ENCODE results near the gene NTSR2. TPM values are rescaled to one million over a fixed set of nuclear protein-coding genes. Genes with fewer than 3 reads are reported as not detected.

Gene NTSR2
- polyA plus RNA-seq, 1 experiment = not detected

GRCh38 chr2:11711354-11711716 is 41.3 kb upstream of the NTSR2 start:
- DNase-seq (ENCODE audit: low read depth, low spot score) = no peak
- no peak overlapping the region for H3K27ac ChIP-seq (ENCODE audit: low read depth, low read length)
- H3K9me3 ChIP-seq (ENCODE audit: control insufficient read depth, insufficient read depth, low read length) = no peaks in the 10 kb centered on the region; the same call in 1 of the 2 replicates
- H3K4me3 ChIP-seq (ENCODE audit: low read depth, low read length) = no peak overlapping the region
- H3K27me3 ChIP-seq (ENCODE audit: control insufficient read depth, insufficient read depth, low read length) = no peaks in the 10 kb centered on the region
- ChIA-PET CTCF (interaction anchor here (2.4 to 5.5 kb wide), 2 partner anchors 18 to 24 kb away, joined by 11 to 30 read pairs; no protein-coding TSS in a partner anchor), POLR2A (no interaction called here)
- no peak for TF ChIP-seq CTCF (IDR thresholded peaks at IDR 0.05; ENCODE audit: low read depth, low read length)

GRCh38 chr2:11710632-11711353 is 40.8 kb upstream of the NTSR2 start:
- no peak for DNase-seq (ENCODE audit: low read depth, low spot score)
- ChIA-PET POLR2A (interaction anchor here (1.4 kb wide), 2 partner anchors 12 to 36 kb away, joined by 6 to 7 read pairs; partner anchors contain the start of gene LPIN1), CTCF (interaction anchor here (2.4 to 5.5 kb wide), 2 partner anchors 18 to 23 kb away, joined by 11 to 30 read pairs; no protein-coding TSS in a partner anchor)
- Histone ChIP-seq H3K4me3 (ENCODE audit: low read depth, low read length) (no peak overlapping the region), H3K27me3 (ENCODE audit: control insufficient read depth, insufficient read depth, low read length) (no peaks in the 10 kb centered on the region), H3K9me3 (ENCODE audit: control insufficient read depth, insufficient read depth, low read length) (peaks cover 2% of the 10 kb centered on the region), H3K27ac (ENCODE audit: low read depth, low read length) (no peak overlapping the region)
- TF ChIP-seq CTCF (IDR thresholded peaks at IDR 0.05; ENCODE audit: low read depth, low read length) = no peak

- H3K9me3 ChIP-seq (ENCODE audit: control insufficient read depth, insufficient read depth, low read length) = peaks cover 6% of the 10 kb centered on the region
- ChIA-PET POLR2A (interaction anchor here (1.4 kb wide), 2 partner anchors 12 to 37 kb away, joined by 6 to 7 read pairs; partner anchors contain the start of gene LPIN1), CTCF (interaction anchor here (0.8 to 5.5 kb wide), 3 partner anchors 17 to 69 kb away, joined by 3 to 30 read pairs (median 11); no protein-coding TSS in a partner anchor)
- H3K27me3 ChIP-seq (ENCODE audit: control insufficient read depth, insufficient read depth, low read length) = no peaks in the 10 kb centered on the region
- peak overlapping the region; percentile 53 for H3K27ac ChIP-seq (ENCODE audit: low read depth, low read length)
- no peak for TF ChIP-seq CTCF (IDR thresholded peaks at IDR 0.05; ENCODE audit: low read depth, low read length)
- DNase-seq (ENCODE audit: low read depth, low spot score) = peak; percentile 63
- H3K4me3 ChIP-seq (ENCODE audit: low read depth, low read length) = no peak overlapping the region
Observed at GRCh38 chr2:11710210-11710609, 40.2 kb upstream of the NTSR2 start.

GRCh38 chr2:11709293-11709692 is 39.3 kb upstream of the NTSR2 start:
- no peak for DNase-seq (ENCODE audit: low read depth, low spot score)
- no peak overlapping the region for H3K27ac ChIP-seq (ENCODE audit: low read depth, low read length)
- peaks cover 6% of the 10 kb centered on the region for H3K9me3 ChIP-seq (ENCODE audit: control insufficient read depth, insufficient read depth, low read length)
- CTCF ChIA-PET = interaction anchor here (2.4 to 5.5 kb wide), 2 partner anchors 16 to 22 kb away, joined by 11 to 30 read pairs; no protein-coding TSS in a partner anchor
- POLR2A ChIA-PET = no interaction called here
- H3K4me3 ChIP-seq (ENCODE audit: low read depth, low read length) = no peak overlapping the region
- no peak for TF ChIP-seq CTCF (IDR thresholded peaks at IDR 0.05; ENCODE audit: low read depth, low read length)
- no peaks in the 10 kb centered on the region for H3K27me3 ChIP-seq (ENCODE audit: control insufficient read depth, insufficient read depth, low read length)

- Histone ChIP-seq H3K4me3 (ENCODE audit: low read depth, low read length) (no peak overlapping the region), H3K27ac (ENCODE audit: low read depth, low read length) (no peak overlapping the region), H3K9me3 (ENCODE audit: control insufficient read depth, insufficient read depth, low read length) (peaks cover 6% of the 10 kb centered on the region), H3K27me3 (ENCODE audit: control insufficient read depth, insufficient read depth, low read length) (no peaks in the 10 kb centered on the region)
- CTCF ChIA-PET = interaction anchor here (4.9 to 5.5 kb wide), 2 partner anchors 15 kb away, joined by 25 to 30 read pairs; no protein-coding TSS in a partner anchor
- POLR2A ChIA-PET = interaction anchor here (1.8 kb wide), 1 partner anchor 11 kb away, joined by 4 read pairs; no protein-coding TSS in a partner anchor
- no peak for DNase-seq (ENCODE audit: low read depth, low spot score)
- no peak for TF ChIP-seq CTCF (IDR thresholded peaks at IDR 0.05; ENCODE audit: low read depth, low read length)
Observed at GRCh38 chr2:11708106-11708505, 38.1 kb upstream of the NTSR2 start.

Data from AG04450 (cell line).